Kasumi-1 (cell line): ENCODE data around the gene ERCC5.
A peak's percentile ranks its signal among the peaks of the same experiment; 100 is the strongest.

Source experiments
- DNase-seq, 2 experiments: peaks; one replicate each; lab custom pipeline; 2025; lab: John Stamatoyannopoulos, UW

ERCC5 gene

GRCh38 chr13:102845289-102845629 is 573 bp upstream of the ERCC5 start:
- no peak for DNase-seq

- peak; percentile 67 to 77 for DNase-seq
These were observed 606 bp downstream of the ERCC5 start for GRCh38 chr13:102846261-102847015.

- peak; percentile 64 to 86 for DNase-seq
These were observed 1.7 kb downstream of the ERCC5 start for GRCh38 chr13:102847272-102848234.

GRCh38 chr13:102848956-102849355 is 3.1 kb downstream of the ERCC5 start:
- no peak for DNase-seq

- DNase-seq: no peak
These were observed 6.7 kb downstream of the ERCC5 start for GRCh38 chr13:102852556-102852955.

- DNase-seq: no peak
These were observed 8.8 kb downstream of the ERCC5 start for GRCh38 chr13:102854675-102855074.

GRCh38 chr13:102856557-102856956 is 10.7 kb downstream of the ERCC5 start:
- DNase-seq: no peak

- DNase-seq: no peak
These were observed 16.9 kb downstream of the ERCC5 start for GRCh38 chr13:102862624-102863210.

GRCh38 chr13:102863590-102863989 is 17.8 kb downstream of the ERCC5 start:
- DNase-seq: no peak

GRCh38 chr13:102868366-102868936 is 22.6 kb downstream of the ERCC5 start:
- DNase-seq: no peak

GRCh38 chr13:102869948-102870676 is 24.3 kb downstream of the ERCC5 start:
- DNase-seq: peak in 1 of 2 experiments; percentile 29

- peak; percentile 63 to 75 for DNase-seq
These were observed 25.0 kb downstream of the ERCC5 start for GRCh38 chr13:102870677-102871415.

GRCh38 chr13:102872131-102872530 is 26.3 kb downstream of the ERCC5 start:
- DNase-seq: no peak

- no peak for DNase-seq
These were observed 26.7 kb downstream of the ERCC5 start for GRCh38 chr13:102872531-102872930.

- no peak for DNase-seq
These were observed 27.8 kb downstream of the ERCC5 start for GRCh38 chr13:102873653-102874052.

GRCh38 chr13:102875256-102875655 is 29.4 kb downstream of the ERCC5 start:
- DNase-seq: no peak

GRCh38 chr13:102877303-102877702 is 31.5 kb downstream of the ERCC5 start:
- no peak for DNase-seq

GRCh38 chr13:102878481-102878880 is 32.6 kb downstream of the ERCC5 start:
- no peak for DNase-seq

GRCh38 chr13:102879793-102880499 is 34.1 kb downstream of the ERCC5 start:
- no peak for DNase-seq
